Sigmoid colon (tissue), 7 donors: ENCODE results near the gene STBD1. TPM values are rescaled to one million over a fixed set of nuclear protein-coding genes. Genes with fewer than 3 reads are reported as not detected.

ENCODE experiments used
- DNase-seq: peaks from one replicate; pipeline ENCODE4 v3.0.0-alpha.2; 2019
- H3K27ac ChIP-seq, 4 donors: fragments of 200-600 bp; sonication (generic); one replicate each; pipeline ENCODE4 v1.5.1; 2016 to 2019; ENCODE audit warnings: mild to moderate bottlenecking in 1 of 4
- H3K27me3 ChIP-seq, 3 donors: fragments of 200-600 bp; sonication (generic); one replicate each; pipeline ENCODE4 v1.5.1; 2019; ENCODE audit warnings: mild to moderate bottlenecking in 1 of 3
- H3K36me3 ChIP-seq, 4 donors: fragments of 200-600 bp; sonication (generic); one replicate each; pipeline ENCODE4 v1.5.1; 2016 to 2019
- H3K4me1 ChIP-seq, 4 donors: fragments of 200-600 bp; sonication (generic); one replicate each; pipeline ENCODE4 v1.5.1; 2017 to 2019
- H3K4me3 ChIP-seq, 4 donors: fragments of 200-600 bp; sonication (generic); one replicate each; pipeline ENCODE4 v1.5.1; 2017 to 2019; ENCODE audit warnings: mild to moderate bottlenecking in 2 of 4, moderate library complexity in 1 of 4
- H3K9me3 ChIP-seq, 4 donors: fragments of 200-600 bp in 3 of 4; sonication (generic) in 3 of 4; one replicate each; pipeline versions ENCODE4 v1.5.1 to v1.6.1; 2013 to 2019
- CTCF ChIP-seq, 4 experiments: fragments of 450-650 bp in 3 of 4; fragments of 200-600 bp in 1 of 4; IDR thresholded peaks; one replicate each; pipeline ENCODE4 v1.5.1; 2016 to 2019; ENCODE audit warnings: antibody characterized with exemption in 4 of 4, mild to moderate bottlenecking in 3 of 4, moderate library complexity in 2 of 4
- EP300 ChIP-seq, 4 donors: sonication (generic); formaldehyde crosslinking; IDR thresholded peaks; one replicate each; pipeline ENCODE4 v1.6.1; 2017; ENCODE audit warnings: antibody characterized with exemption in 4 of 4
- POLR2A ChIP-seq, 2 donors: fragments of 450-650 bp; IDR thresholded peaks; one replicate each; pipeline ENCODE4 v1.6.1; 2016; ENCODE audit warnings: antibody characterized with exemption in 2 of 2, mild to moderate bottlenecking in 2 of 2, moderate library complexity in 2 of 2
- POLR2AphosphoS5 ChIP-seq, 4 donors: sonication (generic); formaldehyde crosslinking; IDR thresholded peaks; one replicate each; pipeline ENCODE4 v1.6.1; 2017; ENCODE audit warnings: antibody characterized with exemption in 4 of 4
- WGBS, 2 donors: extraction: QIAGEN DNeasy Blood & Tissue Kit; methylation state at CpG; one replicate each; pipeline ENCODE4 v1.1.7; 2013; 5-methylcytosine and 5-hydroxymethylcytosine counted together
- intact Hi-C: fragments of 100-400 bp; cut with DNase I; formaldehyde crosslinking; loops from one replicate; pipeline ENCODE4 v1.15.1; 2023
- polyA plus RNA-seq, 3 donors: library from polyadenylated mRNA; stranded (reverse); fragments of 200-250 nt; gene quantifications; one replicate each; pipeline ENCODE4 v1.2.3, GENCODE V29; 2013
- total RNA-seq, 4 donors: library from RNA; depleted of rRNA; stranded (reverse); fragments of >200 nt; gene quantifications; one replicate each; pipeline ENCODE4 v1.1.0, GENCODE V29; 2016
- donor health status: healthy with polysubstance abuse.
- donor health status: Bipolar disorder and iron deficiency.
- donor health status: healthy.

STBD1 gene
- total and polyA plus RNA-seq, 7 donors = 6.0 to 17.1 (median 11.0) TPM

GRCh38 chr4:76292730-76293129 is 13.8 kb upstream of the STBD1 start:
- Histone ChIP-seq H3K27ac (no peak overlapping the region), H3K4me3 (no peak overlapping the region), H3K36me3 (no peaks in the 10 kb centered on the region), H3K9me3 (no peaks in the 10 kb centered on the region), H3K4me1 (no peaks in the 10 kb centered on the region), H3K27me3 (no peaks in the 10 kb centered on the region)
- 49 to 79% methylated on average over 3 of the region's 3 CpGs for WGBS, 2 donors
- no peak for DNase-seq
- TF ChIP-seq CTCF (IDR thresholded peaks at IDR 0.05) (no peak), EP300 (IDR thresholded peaks at IDR 0.05) (no peak), POLR2AphosphoS5 (IDR thresholded peaks at IDR 0.05) (no peak), POLR2A (IDR thresholded peaks at IDR 0.05) (no peak)
- intact Hi-C loops = no loop called here

GRCh38 chr4:76293772-76294171 is 12.8 kb upstream of the STBD1 start:
- Histone ChIP-seq H3K27me3 (no peaks in the 10 kb centered on the region), H3K4me1 (no peaks in the 10 kb centered on the region), H3K9me3 (peaks cover 0 to 3% (median 0%) of the 10 kb centered on the region in 4 donors), H3K36me3 (no peaks in the 10 kb centered on the region), H3K27ac (no peak overlapping the region), H3K4me3 (no peak overlapping the region)
- TF ChIP-seq EP300 (IDR thresholded peaks at IDR 0.05) (no peak), POLR2A (IDR thresholded peaks at IDR 0.05) (no peak), CTCF (IDR thresholded peaks at IDR 0.05) (no peak), POLR2AphosphoS5 (IDR thresholded peaks at IDR 0.05) (no peak)
- WGBS, 2 donors = 50 to 71% methylated on average over 2 of the region's 2 CpGs
- intact Hi-C loops = no loop called here
- no peak for DNase-seq

GRCh38 chr4:76296286-76296820 is 10.2 kb upstream of the STBD1 start:
- intact Hi-C loops = no loop called here
- H3K36me3 ChIP-seq = no peaks in the 10 kb centered on the region
- peaks cover 0 to 3% (median 0%) of the 10 kb centered on the region in 4 donors for H3K9me3 ChIP-seq
- H3K27me3 ChIP-seq = no peaks in the 10 kb centered on the region
- H3K4me1 ChIP-seq = peaks cover 0 to 4% (median 1%) of the 10 kb centered on the region in 4 donors
- 75 to 95% methylated on average over 3 of the region's 3 CpGs for WGBS, 2 donors
- H3K27ac ChIP-seq = no peak overlapping the region
- no peak overlapping the region for H3K4me3 ChIP-seq
- DNase-seq = no peak
- TF ChIP-seq EP300 (IDR thresholded peaks at IDR 0.05) = no peak
- no peak for TF ChIP-seq POLR2A (IDR thresholded peaks at IDR 0.05)
- TF ChIP-seq POLR2AphosphoS5 (IDR thresholded peaks at IDR 0.05) = no peak
- TF ChIP-seq CTCF (IDR thresholded peaks at IDR 0.05) = no peak

- DNase-seq = no peak
- intact Hi-C loops = no loop called here
- no peaks in the 10 kb centered on the region for H3K36me3 ChIP-seq
- H3K27me3 ChIP-seq = no peaks in the 10 kb centered on the region
- H3K4me1 ChIP-seq = peaks cover 0 to 11% (median 4%) of the 10 kb centered on the region in 4 donors
- no peak overlapping the region for H3K4me3 ChIP-seq
- H3K27ac ChIP-seq = no peak overlapping the region
- TF ChIP-seq CTCF (IDR thresholded peaks at IDR 0.05) (no peak), POLR2A (IDR thresholded peaks at IDR 0.05) (no peak), EP300 (IDR thresholded peaks at IDR 0.05) (no peak), POLR2AphosphoS5 (IDR thresholded peaks at IDR 0.05) (no peak)
- peaks cover 0 to 3% (median 0%) of the 10 kb centered on the region in 4 donors for H3K9me3 ChIP-seq
These were observed 8.3 kb upstream of the STBD1 start for GRCh38 chr4:76298227-76298626.

- WGBS, 2 donors = 86 to 88% methylated on average over 4 of the region's 4 CpGs
These were observed 6.5 kb upstream of the STBD1 start for GRCh38 chr4:76300012-76300411.

More at GRCh38 chr4:76300012-76300411, 6.5 kb upstream of the STBD1 start:
- no peaks in the 10 kb centered on the region for H3K36me3 ChIP-seq
- H3K4me3 ChIP-seq = no peak overlapping the region
- TF ChIP-seq EP300 (IDR thresholded peaks at IDR 0.05) (no peak), POLR2A (IDR thresholded peaks at IDR 0.05) (no peak), CTCF (IDR thresholded peaks at IDR 0.05) (no peak), POLR2AphosphoS5 (IDR thresholded peaks at IDR 0.05) (no peak)
- no peaks in the 10 kb centered on the region for H3K27me3 ChIP-seq
- peaks cover 0 to 17% (median 8%) of the 10 kb centered on the region in 4 donors for H3K4me1 ChIP-seq
- intact Hi-C loops = loop anchor here (10.0 kb wide), 2 partner anchors 125 to 155 kb away; partner anchors contain the start of genes CCDC158 and NUP54
- no peak overlapping the region for H3K27ac ChIP-seq
- peaks cover 0 to 3% (median 0%) of the 10 kb centered on the region in 4 donors for H3K9me3 ChIP-seq
- no peak for DNase-seq
